ENCODE measurements around the gene RGMB.

The RGMB gene

GRCh38 chr5:98791001-98791519 is 17.6 kb downstream of the RGMB start:
- H2BK5ac ChIP-seq (ENCODE audit: low read depth, low read length, poor library complexity): no peak overlapping the region
- no peak overlapping the region for H2AK5ac ChIP-seq (ENCODE audit: low read length)
- no peaks in the 10 kb centered on the region for H3K9me3 ChIP-seq (ENCODE audit: insufficient read depth, low read depth, low read length)
- H3K4ac ChIP-seq (ENCODE audit: low read depth, low read length): no peak overlapping the region
- no peak overlapping the region for H2BK120ac ChIP-seq (ENCODE audit: insufficient read depth, low read length, poor library complexity)
- no peaks in the 10 kb centered on the region for H3K27me3 ChIP-seq (ENCODE audit: insufficient read depth, low read length)
- H4K8ac ChIP-seq (ENCODE audit: low read depth, low read length): no peak overlapping the region
- H3K27ac ChIP-seq (ENCODE audit: low read depth, low read length): no peak overlapping the region
- no peak overlapping the region for H3K18ac ChIP-seq (ENCODE audit: low read length)
- no peak overlapping the region for H4K91ac ChIP-seq (ENCODE audit: low read depth, low read length)
- H2AFZ ChIP-seq (ENCODE audit: insufficient read depth, low read length, poor library complexity): no peak overlapping the region
- no peaks in the 10 kb centered on the region for H3K4me1 ChIP-seq (ENCODE audit: control insufficient read depth in 1 of 2, insufficient read depth in 2 of 2, low read length in 2 of 2)
- H3K23ac ChIP-seq (ENCODE audit: low read length): no peak overlapping the region
- H2BK12ac ChIP-seq (ENCODE audit: low read length): no peak overlapping the region
- no peak overlapping the region for H3K4me3 ChIP-seq (ENCODE audit: low read depth, low read length)
- H3K4me2 ChIP-seq (ENCODE audit: low read length): no peak overlapping the region
- H3K14ac ChIP-seq (ENCODE audit: low read length): no peak overlapping the region
- H3K79me2 ChIP-seq (ENCODE audit: control insufficient read depth, insufficient read depth, low read length, poor library complexity): peaks cover 2% of the 10 kb centered on the region
- no peak for DNase-seq
- H3K9ac ChIP-seq (ENCODE audit: low read length): no peak overlapping the region
- no peak overlapping the region for H4K12ac ChIP-seq (ENCODE audit: low read depth, low read length)
- no CpG with 5 or more reads among the region's 7 CpGs for WGBS (ENCODE audit: extremely low coverage, insufficient coverage, insufficient read length)
- H3K79me1 ChIP-seq (ENCODE audit: low read length): no peaks in the 10 kb centered on the region
- peaks cover 7 to 12% of the 10 kb centered on the region in 2 experiments for H3K36me3 ChIP-seq (ENCODE audit: control insufficient read depth in 1 of 2, insufficient read depth in 2 of 2, low read length in 2 of 2)

GRCh38 chr5:98791898-98792580 is 18.6 kb downstream of the RGMB start:
- H2BK5ac ChIP-seq (ENCODE audit: low read depth, low read length, poor library complexity): no peak overlapping the region
- no peak overlapping the region for H3K9ac ChIP-seq (ENCODE audit: low read length)

DNA sequence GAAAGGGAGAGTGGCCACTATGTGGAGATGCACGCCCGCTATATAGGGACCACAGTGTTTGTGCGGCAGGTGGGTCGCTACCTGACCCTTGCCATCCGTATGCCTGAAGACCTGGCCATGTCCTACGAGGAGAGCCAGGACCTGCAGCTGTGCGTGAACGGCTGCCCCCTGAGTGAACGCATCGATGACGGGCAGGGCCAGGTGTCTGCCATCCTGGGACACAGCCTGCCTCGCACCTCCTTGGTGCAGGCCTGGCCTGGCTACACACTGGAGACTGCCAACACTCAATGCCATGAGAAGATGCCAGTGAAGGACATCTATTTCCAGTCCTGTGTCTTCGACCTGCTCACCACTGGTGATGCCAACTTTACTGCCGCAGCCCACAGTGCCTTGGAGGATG is 19.8 kb downstream of the RGMB start:
- Histone ChIP-seq H3K36me3 (ENCODE audit: control insufficient read depth in 1 of 2, insufficient read depth in 2 of 2, low read length in 2 of 2) (peaks cover 7 to 10% of the 10 kb centered on the region in 2 experiments), H3K9ac (ENCODE audit: low read length) (no peak overlapping the region), H3K4me1 (ENCODE audit: control insufficient read depth in 1 of 2, insufficient read depth in 2 of 2, low read length in 2 of 2) (no peaks in the 10 kb centered on the region), H4K91ac (ENCODE audit: low read depth, low read length) (no peak overlapping the region), H3K27ac (ENCODE audit: low read depth, low read length) (no peak overlapping the region), H4K12ac (ENCODE audit: low read depth, low read length) (peak overlapping the region; percentile 35), H2BK5ac (ENCODE audit: low read depth, low read length, poor library complexity) (no peak overlapping the region), H3K79me1 (ENCODE audit: low read length) (no peaks in the 10 kb centered on the region), H3K18ac (ENCODE audit: low read length) (no peak overlapping the region), H2AK5ac (ENCODE audit: low read length) (no peak overlapping the region), H3K27me3 (ENCODE audit: insufficient read depth, low read length) (no peaks in the 10 kb centered on the region), H3K4me2 (ENCODE audit: low read length) (no peak overlapping the region), H4K8ac (ENCODE audit: low read depth, low read length) (no peak overlapping the region), H3K14ac (ENCODE audit: low read length) (no peak overlapping the region), H3K23ac (ENCODE audit: low read length) (no peak overlapping the region), H3K9me3 (ENCODE audit: insufficient read depth, low read depth, low read length) (no peaks in the 10 kb centered on the region), H2BK12ac (ENCODE audit: low read length) (no peak overlapping the region), H2BK120ac (ENCODE audit: insufficient read depth, low read length, poor library complexity) (no peak overlapping the region), H2AFZ (ENCODE audit: insufficient read depth, low read length, poor library complexity) (no peak overlapping the region), H3K4ac (ENCODE audit: low read depth, low read length) (no peak overlapping the region), H3K79me2 (ENCODE audit: control insufficient read depth, insufficient read depth, low read length, poor library complexity) (peaks cover 2% of the 10 kb centered on the region), H3K4me3 (ENCODE audit: low read depth, low read length) (peak overlapping the region; percentile 25)
- no CpG with 5 or more reads among the region's 14 CpGs for WGBS (ENCODE audit: extremely low coverage, insufficient coverage, insufficient read length)
- no peak for DNase-seq

More at GRCh38 chr5:98791898-98792580, 18.6 kb downstream of the RGMB start:
- Histone ChIP-seq H3K14ac (ENCODE audit: low read length) (no peak overlapping the region), H3K9me3 (ENCODE audit: insufficient read depth, low read depth, low read length) (no peaks in the 10 kb centered on the region), H3K4ac (ENCODE audit: low read depth, low read length) (no peak overlapping the region), H3K79me1 (ENCODE audit: low read length) (no peaks in the 10 kb centered on the region), H2BK12ac (ENCODE audit: low read length) (no peak overlapping the region), H3K18ac (ENCODE audit: low read length) (no peak overlapping the region), H2BK120ac (ENCODE audit: insufficient read depth, low read length, poor library complexity) (no peak overlapping the region), H4K12ac (ENCODE audit: low read depth, low read length) (no peak overlapping the region), H3K36me3 (ENCODE audit: control insufficient read depth in 1 of 2, insufficient read depth in 2 of 2, low read length in 2 of 2) (peaks cover 7 to 12% of the 10 kb centered on the region in 2 experiments), H3K27me3 (ENCODE audit: insufficient read depth, low read length) (no peaks in the 10 kb centered on the region), H2AK5ac (ENCODE audit: low read length) (no peak overlapping the region), H4K8ac (ENCODE audit: low read depth, low read length) (no peak overlapping the region), H3K79me2 (ENCODE audit: control insufficient read depth, insufficient read depth, low read length, poor library complexity) (peaks cover 2% of the 10 kb centered on the region), H3K4me2 (ENCODE audit: low read length) (no peak overlapping the region), H3K27ac (ENCODE audit: low read depth, low read length) (no peak overlapping the region), H3K4me1 (ENCODE audit: control insufficient read depth in 1 of 2, insufficient read depth in 2 of 2, low read length in 2 of 2) (no peaks in the 10 kb centered on the region), H3K4me3 (ENCODE audit: low read depth, low read length) (no peak overlapping the region), H2AFZ (ENCODE audit: insufficient read depth, low read length, poor library complexity) (no peak overlapping the region), H3K23ac (ENCODE audit: low read length) (no peak overlapping the region), H4K91ac (ENCODE audit: low read depth, low read length) (no peak overlapping the region)
- DNase-seq: no peak
- no CpG with 5 or more reads among the region's 7 CpGs for WGBS (ENCODE audit: extremely low coverage, insufficient coverage, insufficient read length)

- no peak overlapping the region for H4K8ac ChIP-seq (ENCODE audit: low read depth, low read length)
- no peak overlapping the region for H3K9ac ChIP-seq (ENCODE audit: low read length)
- H3K79me2 ChIP-seq (ENCODE audit: control insufficient read depth, insufficient read depth, low read length, poor library complexity): peaks cover 2% of the 10 kb centered on the region
- WGBS (ENCODE audit: extremely low coverage, insufficient coverage, insufficient read length): no CpG with 5 or more reads among the region's 7 CpGs
- H4K12ac ChIP-seq (ENCODE audit: low read depth, low read length): no peak overlapping the region
- H4K91ac ChIP-seq (ENCODE audit: low read depth, low read length): no peak overlapping the region
- no peak overlapping the region for H3K4me3 ChIP-seq (ENCODE audit: low read depth, low read length)
- no peaks in the 10 kb centered on the region for H3K27me3 ChIP-seq (ENCODE audit: insufficient read depth, low read length)
- H3K4ac ChIP-seq (ENCODE audit: low read depth, low read length): no peak overlapping the region
- no peaks in the 10 kb centered on the region for H3K4me1 ChIP-seq (ENCODE audit: control insufficient read depth in 1 of 2, insufficient read depth in 2 of 2, low read length in 2 of 2)
- no peak overlapping the region for H3K4me2 ChIP-seq (ENCODE audit: low read length)
- H3K14ac ChIP-seq (ENCODE audit: low read length): no peak overlapping the region
- no peaks in the 10 kb centered on the region for H3K9me3 ChIP-seq (ENCODE audit: insufficient read depth, low read depth, low read length)
- H3K18ac ChIP-seq (ENCODE audit: low read length): no peak overlapping the region
- peaks cover 7 to 10% of the 10 kb centered on the region in 2 experiments for H3K36me3 ChIP-seq (ENCODE audit: control insufficient read depth in 1 of 2, insufficient read depth in 2 of 2, low read length in 2 of 2)
- H2BK5ac ChIP-seq (ENCODE audit: low read depth, low read length, poor library complexity): no peak overlapping the region
- H3K79me1 ChIP-seq (ENCODE audit: low read length): no peaks in the 10 kb centered on the region
- no peak overlapping the region for H3K23ac ChIP-seq (ENCODE audit: low read length)
- no peak overlapping the region for H2AK5ac ChIP-seq (ENCODE audit: low read length)
- no peak overlapping the region for H2BK120ac ChIP-seq (ENCODE audit: insufficient read depth, low read length, poor library complexity)
- no peak overlapping the region for H3K27ac ChIP-seq (ENCODE audit: low read depth, low read length)
- no peak overlapping the region for H2AFZ ChIP-seq (ENCODE audit: insufficient read depth, low read length, poor library complexity)
- no peak overlapping the region for H2BK12ac ChIP-seq (ENCODE audit: low read length)
- no peak for DNase-seq
Observed at GRCh38 chr5:98794001-98794400, 20.5 kb downstream of the RGMB start.

Measured in trophoblast cell (in vitro differentiated cells and primary cell).